Nucleus accumbens (tissue), 56 donors: ENCODE results near the gene HSPA5.
"Not testable (repeated sequence)": the region's sequence is repeated elsewhere in the genome, so short reads cannot be mapped to it uniquely, and the experiment has no call there.

Experiments used
- DNase-seq, 56 donors: peaks; one replicate each; lab custom pipeline; 2025; lab: John Stamatoyannopoulos, UW

The HSPA5 gene

DNA sequence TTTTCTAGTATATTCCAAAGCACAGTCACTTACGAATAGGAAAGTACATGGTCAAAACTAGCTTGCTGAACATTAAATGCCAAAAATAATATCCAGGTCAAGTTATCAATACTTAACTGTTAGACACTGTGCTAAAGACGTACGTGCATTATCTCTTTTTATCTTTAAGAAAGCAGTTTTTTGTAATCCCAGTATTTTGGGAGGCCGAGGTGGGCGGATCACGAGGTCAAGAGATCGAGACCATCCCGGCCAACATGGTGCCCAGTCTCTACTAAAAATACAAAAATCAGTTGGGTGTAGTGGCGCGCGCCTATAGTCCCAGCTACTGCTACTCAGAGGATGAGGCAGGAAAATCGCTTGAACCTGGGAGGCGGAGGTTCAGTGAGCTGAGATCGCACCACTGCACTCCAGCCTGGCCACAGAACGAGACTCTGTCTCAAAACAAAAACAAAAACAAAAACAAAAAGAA, 2.7 kb upstream of the HSPA5 start:
- no peak for DNase-seq

DNA sequence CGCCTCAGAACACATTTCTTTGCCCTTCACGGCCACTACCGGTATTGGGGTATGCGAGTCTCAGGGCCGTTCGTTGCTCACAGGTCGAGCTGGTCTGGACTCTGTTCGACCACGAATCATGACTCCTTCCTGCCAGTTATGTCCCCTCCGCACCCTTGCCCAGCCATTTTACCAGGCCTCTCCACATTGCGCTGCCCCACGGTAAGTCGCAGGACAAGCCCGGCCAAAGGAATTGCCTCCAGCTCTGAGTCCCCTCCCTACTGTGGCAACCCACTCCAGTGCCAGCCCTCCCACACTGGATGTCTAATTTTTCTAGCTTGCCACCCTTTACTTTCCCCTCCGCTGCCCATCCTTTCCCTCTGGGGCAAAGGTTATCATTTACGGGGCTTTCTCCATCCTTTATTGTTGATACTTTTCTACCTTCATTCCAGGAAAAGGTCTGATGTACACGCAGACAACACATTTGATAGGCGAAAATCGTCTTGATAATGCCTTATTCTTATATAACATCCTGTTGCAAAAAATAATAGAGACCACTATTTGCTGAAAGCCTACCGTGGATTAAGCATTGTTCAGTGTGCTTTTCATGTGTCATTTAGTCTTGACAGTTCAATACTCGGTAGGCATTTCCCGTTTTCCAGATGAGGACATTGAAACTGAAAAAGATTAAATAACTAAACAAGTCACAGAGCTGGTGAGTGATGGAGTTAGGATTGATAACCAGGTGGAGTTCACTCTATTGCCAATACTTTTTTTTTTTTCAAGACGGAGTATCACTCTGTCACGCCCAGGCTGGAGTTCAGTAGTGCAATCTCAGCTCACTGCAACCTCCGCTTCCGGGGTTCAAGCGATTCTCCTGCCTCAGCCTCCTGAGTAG, 958 bp upstream of the HSPA5 start:
- peak in 14 of 56 donors; percentile 31 to 69 (median 53) for DNase-seq

DNA sequence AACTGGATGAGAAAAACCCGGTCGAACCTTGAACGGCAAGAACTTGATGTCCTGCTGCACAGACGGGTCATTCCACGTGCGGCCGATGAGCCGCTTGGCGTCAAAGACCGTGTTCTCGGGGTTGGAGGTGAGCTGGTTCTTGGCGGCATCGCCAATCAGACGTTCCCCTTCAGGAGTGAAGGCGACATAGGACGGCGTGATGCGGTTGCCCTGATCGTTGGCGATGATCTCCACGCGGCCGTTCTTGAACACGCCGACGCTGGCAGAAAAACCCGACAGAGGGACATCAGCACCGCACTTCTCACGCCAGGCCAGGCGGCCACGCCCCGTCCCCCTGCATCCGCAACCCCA, 519 bp downstream of the HSPA5 start:
- DNase-seq, result peak in 10 of 56 donors; percentile 25 to 60 (median 42)

DNA sequence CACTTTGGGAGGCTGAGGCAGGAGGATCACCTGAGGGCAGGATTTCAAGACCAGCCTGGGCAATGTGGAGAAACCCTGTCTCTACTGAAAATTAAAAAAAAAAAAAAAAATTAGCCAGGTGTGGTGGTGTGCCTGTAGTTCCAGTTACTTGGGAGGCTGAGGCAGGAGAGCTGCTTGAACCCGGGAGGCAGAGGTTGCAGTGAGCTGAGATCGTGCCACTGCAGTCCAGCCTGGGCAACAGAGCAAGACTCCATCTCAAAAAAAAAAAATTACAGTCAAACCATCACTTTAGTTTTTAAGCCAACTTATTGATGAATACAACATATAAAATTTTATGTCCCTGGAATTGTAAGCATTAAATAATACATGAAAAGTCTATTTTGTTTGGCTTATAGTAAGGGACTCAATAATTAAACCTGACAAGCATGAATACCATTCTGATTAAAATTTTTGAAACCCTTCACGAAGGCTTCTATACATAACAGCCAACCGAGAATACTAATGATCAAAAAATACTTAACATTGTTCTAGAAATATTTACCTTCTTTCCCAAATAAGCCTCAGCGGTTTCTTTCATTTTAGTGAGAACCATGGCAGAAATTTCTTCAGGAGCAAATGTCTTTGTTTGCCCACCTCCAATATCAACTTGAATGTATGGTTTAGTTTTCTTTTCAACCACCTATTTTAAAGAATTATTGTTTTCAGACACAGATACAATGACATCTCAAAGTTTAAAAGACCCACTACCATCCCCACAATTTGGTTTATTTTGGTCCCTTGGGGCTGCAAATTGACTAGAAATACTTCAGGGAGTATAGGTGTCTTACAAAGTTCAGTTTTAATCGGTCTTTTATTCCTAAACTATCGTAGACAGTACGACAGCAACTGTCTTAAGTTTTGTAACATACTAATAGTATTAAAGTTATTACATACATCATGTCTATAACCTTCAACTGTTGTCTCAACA, 1.2 kb downstream of the HSPA5 start:
- DNase-seq, result no peak

DNA sequence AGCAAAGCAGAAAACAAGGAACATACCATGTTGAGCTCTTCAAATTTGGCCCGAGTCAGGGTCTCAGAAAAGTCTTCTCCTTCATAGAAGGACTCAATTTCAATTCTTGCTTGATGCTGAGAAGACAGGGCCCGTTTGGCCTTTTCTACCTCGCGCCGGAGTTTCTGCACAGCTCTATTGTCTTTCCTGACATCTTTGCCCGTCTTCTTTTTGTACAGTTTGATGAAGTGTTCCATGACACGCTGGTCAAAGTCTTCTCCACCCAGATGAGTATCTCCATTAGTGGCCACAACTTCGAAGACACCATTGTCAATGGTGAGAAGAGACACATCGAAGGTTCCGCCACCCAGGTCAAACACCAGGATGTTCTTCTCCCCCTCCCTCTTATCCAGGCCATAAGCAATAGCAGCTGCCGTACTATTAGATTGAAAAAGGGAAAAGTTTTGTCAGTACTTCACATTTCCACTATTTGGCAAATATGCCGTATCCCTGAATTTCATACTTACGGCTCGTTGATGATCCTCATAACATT, 2.2 kb downstream of the HSPA5 start:
- no peak for DNase-seq

DNA sequence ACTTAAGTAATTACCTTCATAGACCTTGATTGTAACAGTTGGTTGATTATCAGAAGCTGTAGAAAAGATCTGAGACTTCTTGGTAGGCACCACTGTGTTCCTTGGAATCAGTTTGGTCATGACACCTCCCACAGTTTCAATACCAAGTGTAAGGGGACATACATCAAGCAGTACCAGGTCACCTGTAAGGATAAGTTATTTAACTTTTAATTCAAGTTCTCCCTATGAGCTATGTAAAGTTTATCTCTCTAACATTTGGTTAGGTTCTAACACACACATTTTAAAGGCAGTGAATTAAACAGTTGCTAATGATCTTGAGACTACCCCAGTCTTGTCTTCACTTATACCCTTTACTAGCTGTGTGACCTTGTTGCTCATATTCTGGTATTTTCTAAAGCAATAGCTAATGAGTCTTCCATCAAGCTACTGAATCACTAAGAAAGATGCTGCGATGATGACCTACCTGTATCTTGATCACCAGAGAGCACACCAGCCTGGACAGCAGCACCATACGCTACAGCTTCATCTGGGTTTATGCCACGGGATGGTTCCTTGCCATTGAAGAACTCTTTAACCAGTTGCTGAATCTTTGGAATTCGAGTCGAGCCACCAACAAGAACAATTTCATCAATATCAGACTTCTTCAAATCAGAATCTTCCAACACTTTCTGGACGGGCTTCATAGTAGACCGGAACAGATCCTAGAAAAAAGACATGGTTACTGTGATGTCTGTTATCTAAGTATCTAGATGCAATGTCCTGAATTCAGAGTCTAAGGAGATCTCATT, 2.8 kb downstream of the HSPA5 start:
- DNase-seq, result no peak

DNA sequence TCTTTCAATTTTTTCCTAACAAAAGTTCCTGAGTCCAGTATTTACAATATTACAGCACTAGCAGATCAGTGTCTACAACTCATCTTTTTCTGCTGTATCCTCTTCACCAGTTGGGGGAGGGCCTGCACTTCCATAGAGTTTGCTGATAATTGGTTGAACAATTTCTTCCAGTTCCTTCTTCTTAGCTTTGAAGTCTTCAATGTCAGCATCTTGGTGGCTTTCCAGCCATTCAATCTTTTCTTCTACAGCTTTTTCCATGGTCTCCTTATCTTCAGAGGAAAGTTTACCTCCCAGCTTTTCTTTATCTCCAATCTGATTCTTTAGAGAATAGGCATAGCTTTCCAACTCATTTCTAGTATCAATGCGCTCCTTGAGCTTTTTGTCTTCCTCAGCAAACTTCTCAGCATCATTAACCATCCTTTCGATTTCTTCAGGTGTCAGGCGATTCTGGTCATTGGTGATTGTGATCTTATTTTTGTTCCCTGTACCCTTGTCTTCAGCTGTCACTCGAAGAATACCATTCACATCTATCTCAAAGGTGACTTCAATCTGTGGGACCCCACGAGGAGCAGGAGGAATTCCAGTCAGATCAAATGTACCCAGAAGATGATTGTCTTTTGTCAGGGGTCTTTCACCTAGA, 4.5 kb downstream of the HSPA5 start:
- not testable (repeated sequence) for DNase-seq

DNA sequence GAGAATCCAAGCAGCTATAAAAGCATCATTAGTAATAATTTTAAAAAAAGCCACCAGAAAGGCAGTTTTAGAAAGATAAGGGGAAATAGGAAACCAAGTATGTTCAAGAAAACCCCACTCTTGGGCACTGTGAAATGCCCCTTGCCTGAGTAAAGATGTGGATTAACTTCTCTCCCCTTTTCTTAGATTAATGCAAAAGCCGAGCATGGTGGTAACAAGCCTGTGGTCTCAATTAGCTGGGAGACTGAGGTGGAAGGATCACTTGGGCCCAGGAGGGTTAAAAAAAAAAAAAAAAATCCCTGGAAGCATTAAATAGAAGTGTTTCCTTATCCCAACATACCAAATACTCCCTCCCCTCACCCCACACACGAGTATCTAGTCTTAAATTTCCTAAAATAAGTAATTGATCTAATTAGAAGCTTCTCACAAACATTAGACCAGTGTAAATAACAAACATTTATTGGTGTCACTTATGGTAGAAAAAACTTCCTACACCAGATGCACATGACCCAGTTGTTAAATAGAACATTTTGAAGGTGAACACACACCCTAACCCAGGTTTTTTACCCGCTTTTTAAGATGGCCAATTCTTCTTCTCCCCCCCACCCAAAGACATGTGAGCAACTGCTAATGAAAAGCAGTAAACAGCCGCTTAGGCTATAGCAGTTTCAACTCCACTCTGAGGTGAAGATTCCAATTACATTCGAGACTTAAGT, 5.2 kb downstream of the HSPA5 start:
- no peak for DNase-seq

DNA sequence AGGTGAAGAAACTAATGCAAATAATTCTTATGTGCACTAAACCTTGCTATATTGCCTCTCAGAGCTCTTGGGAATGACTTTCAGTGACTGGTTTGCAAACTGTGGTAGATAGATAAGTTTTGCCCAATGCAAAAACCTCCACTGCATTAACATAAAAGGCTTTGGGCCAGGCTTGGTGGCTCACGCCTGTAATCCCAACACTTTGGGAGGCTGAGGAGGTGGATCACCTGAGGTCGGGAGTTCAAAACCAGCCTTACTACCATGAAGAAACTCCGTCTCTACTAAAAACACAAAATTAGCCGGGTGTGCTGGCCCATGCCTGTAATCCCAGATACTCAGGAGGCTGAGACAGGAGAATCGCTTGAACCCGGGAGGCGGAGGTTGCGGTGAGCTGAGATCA, 7.0 kb downstream of the HSPA5 start:
- not testable (repeated sequence) for DNase-seq

DNA sequence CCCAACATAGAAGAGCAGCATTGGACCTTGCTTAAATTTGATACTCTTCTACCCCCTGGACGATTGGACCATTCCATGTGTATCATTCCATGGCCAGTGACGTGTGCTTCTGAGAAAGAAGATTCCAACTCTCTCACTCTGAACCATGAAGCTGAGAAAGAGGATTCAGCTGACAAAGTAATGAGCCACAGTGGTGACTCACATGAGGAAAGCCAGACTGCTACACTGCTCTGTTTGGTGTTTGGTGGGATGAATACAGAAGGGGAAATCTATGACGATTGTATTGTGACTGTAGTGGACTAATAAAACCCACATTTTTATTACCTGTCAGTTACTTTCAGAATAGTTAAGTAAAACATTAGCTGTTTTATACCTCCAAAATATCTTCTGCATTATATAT, 7.5 kb downstream of the HSPA5 start:
- peak in 2 of 56 donors; percentile 9 to 13 for DNase-seq

DNA sequence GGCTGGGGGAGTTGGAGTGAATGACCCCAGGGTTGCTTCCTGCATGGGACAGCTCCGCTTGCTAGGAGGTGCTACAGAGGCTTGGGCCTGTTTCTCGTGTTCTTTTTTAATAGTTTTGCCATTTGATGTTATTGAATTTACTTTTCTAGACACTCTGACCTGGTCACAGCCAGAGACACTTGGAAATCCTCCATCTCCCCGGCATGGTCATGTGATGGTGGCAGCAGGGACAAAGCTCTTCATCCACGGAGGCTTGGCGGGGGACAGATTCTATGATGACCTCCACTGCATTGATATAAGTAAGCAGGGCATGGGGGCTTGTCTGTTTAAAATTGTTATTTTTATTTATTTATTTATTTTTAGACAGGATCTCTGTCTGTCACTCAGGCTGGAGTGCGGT, 13.4 kb downstream of the HSPA5 start:
- peak in 8 of 56 donors; percentile 1 to 21 (median 5) for DNase-seq

DNA sequence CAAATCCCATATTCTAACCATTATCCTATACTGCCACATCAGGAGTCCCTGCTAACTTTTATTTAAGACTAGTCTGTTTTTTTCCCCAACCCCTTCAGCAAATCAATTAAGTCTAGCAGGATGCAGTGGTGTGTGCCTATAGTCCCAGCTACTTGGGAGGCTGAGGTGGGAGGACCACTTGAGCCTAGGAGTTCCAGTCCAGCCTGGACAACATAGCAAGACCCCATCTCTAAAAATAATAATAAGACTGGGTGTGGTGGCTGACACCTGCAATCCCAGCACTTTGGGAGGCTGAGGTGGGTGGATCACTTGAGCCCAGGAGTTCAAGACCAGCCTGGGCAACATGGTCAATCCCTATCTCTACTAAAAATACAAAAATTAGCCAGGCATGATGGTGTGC, 16.3 kb downstream of the HSPA5 start:
- DNase-seq, result not testable (repeated sequence)

DNA sequence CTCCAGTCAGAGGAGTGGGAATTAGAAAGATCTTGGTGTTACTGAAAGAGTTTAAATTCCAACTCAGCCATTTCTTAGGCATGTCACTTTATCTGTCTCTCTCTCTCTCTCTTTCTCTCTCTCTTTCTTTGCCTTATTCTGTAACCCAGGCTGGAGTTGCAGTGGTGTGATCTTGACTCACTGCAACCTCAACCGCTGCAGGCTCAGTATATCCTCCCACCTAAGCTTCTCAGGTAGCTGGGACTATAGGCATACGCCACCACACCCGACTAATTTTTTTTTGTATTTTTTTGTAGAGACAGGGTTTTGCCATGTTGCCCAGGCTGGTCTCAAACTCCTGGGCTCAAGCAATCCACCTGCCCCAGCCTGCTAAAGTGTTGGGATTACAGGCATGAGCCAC, 22.5 kb downstream of the HSPA5 start:
- no peak for DNase-seq

DNA sequence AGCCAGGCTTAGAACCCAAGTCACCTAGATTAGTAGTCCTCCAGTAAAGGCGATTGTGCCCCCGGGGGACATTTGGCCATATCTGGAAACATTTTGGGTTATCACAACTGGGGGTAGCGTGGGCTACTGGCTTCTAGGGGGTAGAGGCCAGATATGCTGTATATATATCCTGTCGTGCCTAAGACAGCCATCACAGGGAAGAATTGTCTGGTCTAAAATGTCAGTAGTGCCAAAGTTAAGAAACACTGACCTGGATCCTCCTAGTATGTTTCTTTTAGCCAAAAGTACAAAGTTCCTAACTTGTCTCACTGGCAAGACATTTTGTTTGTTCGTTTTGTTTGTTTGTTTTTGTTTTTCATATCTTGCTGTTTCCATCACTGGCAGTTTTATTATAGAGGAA, 27.0 kb downstream of the HSPA5 start:
- DNase-seq, result no peak

DNA sequence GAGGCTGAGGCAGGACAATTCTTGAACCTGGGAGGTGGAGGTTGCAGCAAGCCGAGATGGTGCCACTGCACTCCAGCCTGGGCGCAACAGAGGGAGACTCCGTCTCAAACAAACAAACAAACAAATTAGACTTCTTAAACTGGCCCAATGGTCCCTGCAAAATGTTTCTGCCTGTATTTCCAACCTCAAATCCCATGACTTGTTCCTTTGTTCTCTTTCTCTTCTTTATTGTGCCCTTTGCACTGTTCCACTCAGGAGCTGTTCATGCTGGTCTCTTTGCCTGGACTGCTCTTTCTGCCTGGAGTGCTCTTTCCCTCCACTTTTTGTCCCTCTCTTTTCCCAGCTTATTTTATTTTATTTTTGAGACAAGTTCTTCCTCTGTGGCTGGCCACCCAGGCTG, 36.7 kb downstream of the HSPA5 start:
- no peak for DNase-seq

DNA sequence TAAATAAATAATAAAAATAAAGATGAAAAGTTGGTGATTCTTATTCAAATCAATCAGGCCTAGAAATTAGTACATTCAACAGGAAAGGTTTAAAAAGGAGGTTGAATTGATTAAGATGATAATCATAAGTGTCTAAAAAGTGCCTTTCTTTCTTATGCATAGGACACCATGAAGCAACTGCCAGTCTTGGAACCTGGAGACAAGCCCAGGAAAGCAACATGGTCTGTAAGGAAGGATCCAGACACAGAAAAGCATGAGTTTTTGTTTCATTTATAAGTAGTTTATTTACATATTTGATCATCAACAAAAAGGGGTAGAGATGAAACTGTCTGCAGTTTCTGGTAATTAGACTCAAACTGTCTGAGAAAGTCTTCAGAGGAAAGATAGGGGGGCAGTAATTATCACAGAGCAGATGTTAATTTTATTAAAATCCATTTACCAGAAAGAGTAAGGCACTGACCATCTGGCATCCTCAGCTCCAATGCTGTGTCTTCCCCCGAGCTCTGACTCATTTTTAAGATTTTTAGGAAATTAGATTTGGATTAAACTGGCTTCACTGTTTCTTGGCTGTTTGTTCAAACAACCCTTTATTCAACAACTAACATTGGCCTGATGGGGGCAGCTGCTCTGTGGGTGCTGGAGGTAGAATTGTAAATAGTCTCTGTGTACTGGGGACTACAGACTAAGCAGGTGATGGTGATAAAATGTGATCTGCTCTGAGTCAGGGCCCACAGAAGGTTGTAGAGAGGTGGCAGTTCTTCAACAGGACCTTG, 38.1 kb downstream of the HSPA5 start:
- DNase-seq, result no peak

DNA sequence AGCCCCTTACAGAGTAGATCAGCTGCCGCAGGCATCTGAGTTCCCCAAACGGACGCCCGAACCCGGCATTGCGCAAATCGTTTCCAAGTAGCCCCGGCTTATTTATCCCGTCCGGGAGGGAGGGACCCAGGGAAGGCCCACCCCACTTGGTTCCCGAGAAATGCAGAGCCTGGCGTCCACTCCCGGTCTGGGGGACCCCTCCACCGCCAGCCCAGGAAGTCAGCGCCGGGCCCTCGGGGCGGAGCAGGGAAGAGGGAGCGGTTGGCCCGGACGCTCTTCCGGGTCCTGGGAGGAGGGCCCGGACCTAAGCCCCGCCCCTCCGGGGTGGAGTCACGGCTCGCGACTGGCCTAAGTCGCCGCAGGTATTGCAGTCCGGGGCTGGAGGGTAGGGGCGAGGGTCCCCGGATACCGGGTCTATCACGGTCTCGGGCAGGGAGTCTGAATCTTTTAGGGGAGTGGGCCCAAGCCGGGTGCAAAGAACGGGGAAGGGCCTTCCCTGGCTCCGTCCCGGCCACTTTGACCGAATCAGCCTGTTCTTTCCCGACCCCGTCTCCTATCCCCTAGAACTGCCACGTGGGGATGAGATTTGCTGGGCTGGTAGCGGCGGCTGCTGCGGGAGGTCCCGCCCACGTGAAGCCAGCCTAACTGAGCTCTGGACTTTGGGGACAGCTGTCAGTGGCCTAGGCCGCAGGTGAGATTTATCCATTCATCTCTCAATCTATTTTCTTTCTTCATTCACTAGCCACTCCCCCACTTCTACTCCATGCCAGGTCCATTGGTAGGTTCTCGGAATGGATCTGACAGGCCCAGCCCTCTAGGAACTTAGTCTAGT, 40.7 kb downstream of the HSPA5 start, which contains the start of gene RABEPK:
Gene RABEPK, plus strand, starts transcription at position 327 of the 832 bp plus-strand sequence. CDS start 2,472 bp downstream, outside the sequence.
- DNase-seq, result peak; percentile 17 to 93 (median 81)
